HL-60 (cell line): ENCODE measurements around the gene OR52B2.

Experiments used
- POLR2AphosphoS5 ChIP-seq: IDR thresholded peaks from 2 replicates; pipeline ENCODE4 v1.6.1; 2012; ENCODE audit warnings: low read depth
- TF ChIP-seq, protein P1 (sequence below): IDR thresholded peaks from one replicate; pipeline ENCODE4 v1.5.1; 2011; ENCODE audit warnings: low read length, control low read depth, inconsistent platforms; ENCODE audit not compliant: insufficient read depth

DNA sequence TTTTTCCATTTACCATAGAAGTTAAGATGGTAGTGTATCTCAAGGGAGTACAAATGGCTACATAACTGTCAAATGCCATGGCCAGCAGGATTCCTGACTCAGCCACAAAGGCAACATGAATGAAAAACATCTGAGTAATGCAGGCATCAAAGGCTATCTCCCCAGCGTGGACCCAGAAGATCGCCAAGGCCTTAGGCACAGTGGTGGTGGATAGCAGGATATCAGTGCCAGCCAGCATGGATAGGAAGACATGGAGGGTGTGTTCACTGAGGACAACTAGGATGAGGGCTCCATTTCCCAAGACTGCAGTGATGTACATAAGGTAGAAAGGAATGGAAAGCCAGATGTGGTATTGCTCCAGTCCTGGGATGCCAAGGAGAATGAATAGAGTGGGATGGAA, 18.0 kb downstream of the OR52B2 start:
- TF ChIP-seq, protein P1, sequence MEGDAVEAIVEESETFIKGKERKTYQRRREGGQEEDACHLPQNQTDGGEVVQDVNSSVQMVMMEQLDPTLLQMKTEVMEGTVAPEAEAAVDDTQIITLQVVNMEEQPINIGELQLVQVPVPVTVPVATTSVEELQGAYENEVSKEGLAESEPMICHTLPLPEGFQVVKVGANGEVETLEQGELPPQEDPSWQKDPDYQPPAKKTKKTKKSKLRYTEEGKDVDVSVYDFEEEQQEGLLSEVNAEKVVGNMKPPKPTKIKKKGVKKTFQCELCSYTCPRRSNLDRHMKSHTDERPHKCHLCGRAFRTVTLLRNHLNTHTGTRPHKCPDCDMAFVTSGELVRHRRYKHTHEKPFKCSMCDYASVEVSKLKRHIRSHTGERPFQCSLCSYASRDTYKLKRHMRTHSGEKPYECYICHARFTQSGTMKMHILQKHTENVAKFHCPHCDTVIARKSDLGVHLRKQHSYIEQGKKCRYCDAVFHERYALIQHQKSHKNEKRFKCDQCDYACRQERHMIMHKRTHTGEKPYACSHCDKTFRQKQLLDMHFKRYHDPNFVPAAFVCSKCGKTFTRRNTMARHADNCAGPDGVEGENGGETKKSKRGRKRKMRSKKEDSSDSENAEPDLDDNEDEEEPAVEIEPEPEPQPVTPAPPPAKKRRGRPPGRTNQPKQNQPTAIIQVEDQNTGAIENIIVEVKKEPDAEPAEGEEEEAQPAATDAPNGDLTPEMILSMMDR, result no peak
- TF ChIP-seq POLR2AphosphoS5, result no peak
